Measurements from ENCODE around the gene HS6ST1.

The HS6ST1 gene

GRCh38 chr2:128292599-128293425 lies 25.9 kb downstream of the HS6ST1 start:
- DNase-seq = no peak

DNA sequence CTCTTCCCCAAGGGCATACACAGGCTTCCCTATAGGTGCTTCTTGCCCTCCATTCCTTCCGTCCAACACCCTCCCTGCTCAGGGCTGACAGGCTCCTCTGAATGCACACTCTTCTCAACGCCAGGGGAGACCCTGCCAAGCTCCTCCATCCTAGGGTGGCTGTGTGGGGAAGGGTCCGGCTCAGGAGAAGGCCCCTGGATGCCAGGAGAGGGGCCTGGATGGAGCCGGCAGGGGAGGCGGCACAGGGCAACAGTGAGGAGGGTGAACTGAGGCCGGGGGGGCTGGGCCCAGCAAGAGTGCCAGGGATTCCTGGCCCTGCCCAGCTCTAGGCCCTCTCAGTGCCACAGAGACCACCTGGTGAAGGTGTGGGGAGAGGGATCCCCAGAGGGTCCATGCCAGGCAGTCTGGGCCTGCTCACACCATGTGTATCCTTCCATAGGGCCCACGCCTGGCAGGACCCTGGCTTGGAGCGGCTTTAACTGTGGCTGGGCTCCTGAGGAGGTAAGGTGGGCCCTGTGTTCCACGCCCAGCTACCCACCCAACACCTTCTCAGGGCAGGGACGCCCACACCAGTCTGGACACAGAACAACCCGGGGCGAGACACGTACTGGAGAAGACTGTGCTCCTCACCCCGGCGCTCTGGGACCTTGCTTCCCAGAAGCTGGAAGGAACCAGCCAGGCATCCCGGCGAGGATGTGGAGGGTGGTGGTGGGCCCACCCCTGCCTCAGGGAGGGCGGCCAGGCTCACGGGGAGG lies 26.6 kb downstream of the HS6ST1 start:
- no peak for DNase-seq

- DNase-seq = no peak
Measured at GRCh38 chr2:128291161-128291843, 27.4 kb downstream of the HS6ST1 start.

DNA sequence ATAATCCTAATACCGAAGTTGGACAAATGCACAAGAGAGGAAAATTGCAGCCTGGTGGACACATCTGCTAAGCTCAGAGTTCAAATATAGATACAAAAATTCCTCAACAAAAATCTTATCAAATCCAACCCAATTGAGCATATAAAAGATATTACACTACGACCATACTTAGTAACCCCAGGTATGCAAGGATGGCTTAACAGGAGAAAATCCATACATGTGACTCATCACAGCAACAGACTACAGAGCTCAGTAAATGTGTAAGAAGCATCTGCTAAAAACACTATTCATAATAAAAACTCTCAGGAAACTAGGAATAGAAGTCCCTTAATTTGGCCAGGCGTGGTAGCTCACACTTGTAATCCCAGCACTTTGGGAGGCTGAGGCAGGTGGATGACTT lies 28.3 kb downstream of the HS6ST1 start:
- DNase-seq = no peak

- DNase-seq = no peak
Measured at GRCh38 chr2:128289439-128289838, 29.2 kb downstream of the HS6ST1 start.

DNA sequence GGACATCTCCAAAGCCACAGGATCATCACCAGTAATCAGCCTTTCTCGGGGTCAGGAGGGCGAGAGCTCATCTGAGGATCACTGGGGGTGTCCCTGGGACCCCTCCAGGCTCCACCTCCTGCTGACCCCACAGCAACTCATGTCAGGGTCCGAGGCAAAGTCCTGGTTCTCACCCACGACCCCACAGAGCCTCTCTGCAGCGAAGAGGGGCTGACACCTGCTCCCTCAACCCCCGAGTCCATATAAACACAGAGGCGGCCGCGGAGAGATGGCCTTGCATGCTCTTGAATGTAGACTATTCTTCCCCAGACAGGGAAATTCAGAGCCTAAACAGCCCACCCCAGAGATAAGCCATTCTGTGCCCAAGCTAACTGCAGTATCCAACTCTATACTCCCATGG lies 29.9 kb downstream of the HS6ST1 start:
- no peak for DNase-seq

DNA sequence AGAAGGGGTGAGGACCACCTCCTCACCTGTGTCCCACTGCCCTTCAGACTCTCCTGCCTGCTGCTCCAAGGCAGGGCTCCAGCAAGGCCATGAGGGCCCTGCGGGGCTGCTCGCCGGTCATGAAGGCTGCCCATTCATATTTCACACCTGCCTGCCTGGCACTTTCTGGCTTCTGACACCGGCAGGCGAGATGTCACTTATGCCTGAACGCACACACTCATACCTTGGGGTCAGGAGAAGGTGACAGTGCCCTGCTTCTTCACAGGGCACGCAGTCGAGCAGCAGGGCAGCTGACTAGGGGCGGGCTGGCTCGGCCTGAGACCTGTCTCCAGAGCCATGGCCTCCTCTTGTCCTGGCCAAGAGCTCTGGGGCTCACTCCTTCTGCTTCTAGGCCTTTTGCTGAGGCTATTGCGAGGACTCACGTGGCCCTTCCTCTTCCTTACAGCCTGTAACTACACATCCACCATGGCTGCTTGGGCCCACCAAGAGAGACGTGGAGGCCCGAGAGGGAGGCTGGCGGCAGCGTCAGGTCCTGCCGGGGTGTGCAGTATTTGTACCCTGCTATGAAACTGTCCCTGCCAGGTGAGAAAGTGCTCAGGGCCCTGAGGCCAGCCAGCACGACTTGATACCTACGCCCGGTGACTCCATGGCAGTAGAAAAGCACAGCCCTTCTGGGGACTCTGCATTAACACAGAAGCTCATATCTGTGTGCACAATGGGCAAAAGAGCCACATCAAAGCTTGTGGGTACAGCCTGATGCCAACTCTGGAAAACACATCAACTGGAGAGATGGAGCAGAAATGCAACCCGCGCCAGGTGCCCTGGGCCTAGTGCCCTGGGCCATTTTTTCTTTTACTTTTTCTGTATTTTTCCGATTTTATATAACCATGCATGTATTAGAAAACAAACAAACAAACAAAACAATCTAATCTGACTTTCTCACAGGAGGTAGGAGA lies 30.6 kb downstream of the HS6ST1 start:
- DNase-seq = no peak

- DNase-seq = no peak
Measured at GRCh38 chr2:128286905-128287779, 31.5 kb downstream of the HS6ST1 start.

GRCh38 chr2:128286011-128286721 lies 32.5 kb downstream of the HS6ST1 start:
- no peak for DNase-seq

DNA sequence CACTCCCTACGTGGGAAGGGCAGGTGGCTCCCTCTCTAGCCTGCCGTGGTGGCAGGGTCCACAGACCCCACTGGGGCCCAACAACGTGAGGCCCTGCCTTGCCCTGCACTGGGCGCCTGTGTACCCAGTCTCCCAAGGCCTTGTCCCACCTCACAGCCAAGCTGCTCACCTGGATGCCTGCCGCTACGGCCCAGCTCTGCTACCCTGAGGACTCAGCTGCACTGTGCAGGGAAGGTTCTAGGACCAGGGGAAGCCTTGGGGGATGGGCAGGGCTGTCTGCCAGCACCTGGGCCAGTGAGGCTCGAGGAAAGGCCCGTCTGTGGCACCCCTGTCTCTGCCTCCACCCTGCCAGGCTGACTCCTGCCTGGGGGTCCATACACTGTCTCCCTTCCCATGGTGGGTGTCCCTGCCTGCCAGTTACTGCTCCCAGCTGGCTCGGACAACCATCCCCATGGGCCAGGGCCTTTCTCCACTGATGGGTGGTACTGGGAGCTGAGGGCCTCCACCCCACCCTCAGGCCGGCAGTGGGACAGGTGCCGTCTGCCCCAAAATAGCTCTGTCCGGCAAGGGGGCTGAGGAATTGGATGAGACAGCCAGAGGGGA lies 33.2 kb downstream of the HS6ST1 start:
- DNase-seq = no peak

GRCh38 chr2:128284841-128285240 lies 33.8 kb downstream of the HS6ST1 start:
- DNase-seq = no peak

- DNase-seq = no peak
Measured at GRCh38 chr2:128284037-128284441, 34.6 kb downstream of the HS6ST1 start.

GRCh38 chr2:128282976-128283810 lies 35.5 kb downstream of the HS6ST1 start:
- no peak for DNase-seq

DNA sequence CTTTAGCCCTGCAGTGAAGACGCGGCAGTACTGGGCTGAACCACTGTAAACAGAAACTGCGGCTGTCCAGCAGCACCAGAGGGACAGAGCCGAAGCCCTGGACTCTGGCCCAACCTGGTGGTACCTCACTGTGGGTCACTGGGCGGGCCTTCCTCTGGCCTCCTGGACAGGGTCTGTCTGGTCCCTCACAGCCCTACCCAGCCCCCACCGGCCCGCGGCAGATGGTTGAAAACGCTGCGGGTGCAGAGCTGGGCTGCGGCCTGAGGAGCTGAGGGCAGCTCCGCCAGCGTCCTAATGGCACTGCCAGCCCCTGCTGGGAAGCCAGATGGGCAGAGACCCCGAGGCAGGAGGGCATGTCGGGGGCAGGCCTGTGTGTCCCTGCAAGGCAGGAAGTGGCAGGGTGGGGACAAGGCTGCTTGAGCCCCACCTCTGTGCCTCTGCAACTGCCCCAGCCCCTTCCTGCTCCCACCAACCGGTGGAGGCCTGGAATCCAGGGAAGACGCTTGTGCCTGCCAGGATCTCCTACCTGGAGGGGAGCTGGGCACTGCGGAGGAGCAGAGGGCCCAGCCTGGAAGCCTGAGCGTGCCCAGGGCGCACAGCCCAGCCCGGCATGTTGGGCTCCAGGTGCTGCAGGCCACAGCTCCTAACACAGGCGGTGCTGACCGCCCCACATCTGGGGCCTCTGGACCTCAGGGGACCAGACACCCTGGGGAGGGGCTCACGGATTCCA lies 36.3 kb downstream of the HS6ST1 start:
- DNase-seq = no peak

DNA sequence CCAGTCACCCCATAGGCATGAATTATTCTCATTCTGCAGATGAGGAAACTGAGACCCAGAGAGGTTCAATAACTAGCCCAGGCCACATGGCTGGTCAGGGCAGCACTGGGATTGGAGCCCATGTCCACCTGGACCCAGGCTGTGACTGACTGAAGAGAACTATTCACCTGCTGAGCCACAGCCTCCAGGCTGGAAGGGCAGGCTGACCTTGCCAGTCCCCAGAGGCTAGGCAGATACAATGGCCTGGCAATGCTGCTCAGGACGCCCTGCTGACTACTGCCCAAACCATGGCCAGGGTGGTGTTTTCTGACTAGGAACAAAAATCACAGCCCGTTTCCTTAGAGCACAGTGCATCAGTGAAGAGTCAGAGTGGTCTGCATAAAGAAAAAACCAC lies 36.8 kb downstream of the HS6ST1 start:
- no peak for DNase-seq

DNA sequence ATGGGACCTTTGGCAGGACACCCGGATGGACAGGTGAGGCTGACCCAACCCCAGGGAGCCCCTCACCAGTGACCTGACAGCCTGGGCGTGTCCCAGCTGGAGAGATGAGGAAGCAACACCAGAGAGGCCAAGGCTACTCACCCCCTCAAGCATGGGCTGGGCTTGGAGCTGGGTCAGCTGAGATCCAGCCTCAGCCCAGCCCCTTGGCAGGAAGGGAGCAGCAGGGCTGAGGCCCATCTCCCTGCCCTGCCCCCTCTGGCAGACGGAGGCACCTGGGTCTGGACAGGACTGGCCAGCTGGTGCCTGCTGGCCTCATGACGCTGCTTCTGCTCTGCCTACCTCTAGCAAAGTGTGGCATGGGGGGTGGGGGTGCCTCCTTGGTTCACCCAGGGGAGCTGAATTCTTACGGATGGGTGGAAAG lies 37.8 kb downstream of the HS6ST1 start:
- DNase-seq = no peak

DNA sequence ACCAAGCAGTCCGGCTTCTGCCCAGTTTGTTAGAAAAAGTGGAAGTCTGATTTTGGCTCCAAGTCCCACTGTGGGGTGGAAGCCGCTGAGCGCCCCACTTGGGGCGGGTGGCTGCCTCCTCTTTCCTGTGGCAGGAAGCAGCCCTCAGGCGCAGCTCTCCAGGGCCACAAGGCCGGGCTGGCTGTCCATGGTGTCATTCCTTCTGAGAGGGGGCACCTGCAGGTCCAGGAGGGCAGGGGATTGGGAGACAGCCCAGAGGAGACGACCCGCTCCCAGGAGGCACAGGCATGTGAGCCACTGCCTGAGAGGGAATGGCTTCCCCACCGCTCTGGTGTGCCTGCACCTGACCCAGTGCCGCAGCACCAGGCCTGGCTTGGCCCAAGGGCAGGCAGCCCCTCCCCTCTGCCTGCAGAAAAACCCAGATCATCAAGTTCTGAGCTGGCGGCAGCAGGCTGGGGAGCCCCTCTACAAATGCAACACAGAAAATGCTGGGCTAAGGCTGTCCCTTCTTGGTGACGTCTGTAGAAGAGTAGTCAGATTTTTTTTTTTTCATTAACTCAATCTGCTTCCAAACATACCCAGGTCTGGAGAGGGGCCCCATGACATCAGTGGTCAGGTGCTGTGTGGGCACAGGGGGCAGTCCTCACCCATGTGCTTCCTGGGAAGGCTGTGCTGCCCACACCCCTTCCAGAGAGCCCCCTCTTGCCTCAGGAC lies 38.4 kb downstream of the HS6ST1 start:
- DNase-seq = no peak

DNA sequence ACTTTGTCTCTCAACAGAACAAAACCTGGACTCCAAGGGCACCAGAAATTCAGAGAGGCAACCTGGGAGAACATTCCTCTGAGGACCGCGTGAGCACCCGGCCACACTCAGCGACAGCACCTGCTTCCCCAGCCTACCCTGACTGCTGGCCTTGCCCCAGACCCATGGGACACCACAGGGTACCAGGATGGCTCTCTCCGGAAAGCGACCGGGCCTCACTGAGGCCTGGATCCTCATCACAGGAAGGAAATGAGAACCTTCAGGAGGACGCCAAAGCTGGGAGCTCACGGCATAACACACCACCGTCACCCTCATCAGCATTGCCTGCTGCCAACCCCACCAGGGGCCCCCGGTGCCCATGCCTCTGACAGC lies 38.9 kb downstream of the HS6ST1 start:
- no peak for DNase-seq

Data from stimulated activated CD4-positive, alpha-beta T cell treated with anti-CD3 and anti-CD28 coated beads, Interleukin-4, amount 100 ng/mL, for 1 hour (primary cell).